HUES48 (cell line): ENCODE measurements around the gene PPIC.
"Not testable (repeated sequence)": the region's sequence is repeated elsewhere in the genome, so short reads cannot be mapped to it uniquely, and the experiment has no call there.

ENCODE experiments used
- H3K27ac ChIP-seq: one replicate; pipeline ENCODE4 v1.7.0; 2013; ENCODE audit warnings: low read depth, low read length, inconsistent platforms
- H3K27me3 ChIP-seq: 2 replicates; pipeline ENCODE4 v1.6.1; 2013; ENCODE audit warnings: mild to moderate bottlenecking, low read length; ENCODE audit not compliant: control insufficient read depth, insufficient read depth
- H3K36me3 ChIP-seq: 2 replicates; pipeline ENCODE4 v1.6.1; 2013; ENCODE audit warnings: low read length; ENCODE audit not compliant: control insufficient read depth, insufficient read depth
- H3K4me1 ChIP-seq: 2 replicates; pipeline ENCODE4 v1.6.1; 2013; ENCODE audit warnings: mild to moderate bottlenecking, low read length; ENCODE audit not compliant: control insufficient read depth, insufficient read depth
- H3K4me3 ChIP-seq: 2 replicates; pipeline ENCODE4 v1.5.1; 2013; ENCODE audit warnings: mild to moderate bottlenecking, low read depth, low read length
- H3K9ac ChIP-seq: 2 replicates; pipeline ENCODE4 v1.6.1; 2013; ENCODE audit warnings: mild to moderate bottlenecking, low read depth, low read length, moderate library complexity
- H3K9me3 ChIP-seq: 2 replicates; pipeline ENCODE4 v1.6.1; 2013; ENCODE audit warnings: low read length; ENCODE audit not compliant: control insufficient read depth, insufficient read depth

Gene PPIC

DNA sequence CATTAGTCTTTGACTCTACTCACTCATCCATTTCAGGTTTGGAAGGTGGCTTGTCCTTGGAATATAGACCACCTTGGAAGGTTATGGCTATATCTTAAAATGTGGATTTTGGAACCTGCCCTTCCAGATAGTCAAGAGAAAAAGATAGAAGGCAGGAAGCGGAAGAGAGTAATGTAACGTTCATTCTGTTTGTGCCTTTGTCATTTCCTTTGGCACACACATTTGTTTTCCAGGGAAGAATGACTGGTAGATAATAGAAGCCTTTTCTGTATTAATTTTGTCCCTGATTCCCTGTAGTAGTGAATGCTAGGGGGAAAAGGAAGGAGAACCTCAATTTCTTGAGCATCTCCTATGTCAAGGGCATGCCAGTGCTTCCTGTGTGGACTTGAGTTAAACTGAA is 54.7 kb downstream of the PPIC start:
- Histone ChIP-seq H3K4me1 (no peaks in the 10 kb centered on the region), H3K9ac (no peak overlapping the region), H3K4me3 (no peak overlapping the region; the same call in 1 of the 2 replicates), H3K36me3 (no peaks in the 10 kb centered on the region), H3K27me3 (no peaks in the 10 kb centered on the region), H3K27ac (no peak overlapping the region), H3K9me3 (no peaks in the 10 kb centered on the region)

DNA sequence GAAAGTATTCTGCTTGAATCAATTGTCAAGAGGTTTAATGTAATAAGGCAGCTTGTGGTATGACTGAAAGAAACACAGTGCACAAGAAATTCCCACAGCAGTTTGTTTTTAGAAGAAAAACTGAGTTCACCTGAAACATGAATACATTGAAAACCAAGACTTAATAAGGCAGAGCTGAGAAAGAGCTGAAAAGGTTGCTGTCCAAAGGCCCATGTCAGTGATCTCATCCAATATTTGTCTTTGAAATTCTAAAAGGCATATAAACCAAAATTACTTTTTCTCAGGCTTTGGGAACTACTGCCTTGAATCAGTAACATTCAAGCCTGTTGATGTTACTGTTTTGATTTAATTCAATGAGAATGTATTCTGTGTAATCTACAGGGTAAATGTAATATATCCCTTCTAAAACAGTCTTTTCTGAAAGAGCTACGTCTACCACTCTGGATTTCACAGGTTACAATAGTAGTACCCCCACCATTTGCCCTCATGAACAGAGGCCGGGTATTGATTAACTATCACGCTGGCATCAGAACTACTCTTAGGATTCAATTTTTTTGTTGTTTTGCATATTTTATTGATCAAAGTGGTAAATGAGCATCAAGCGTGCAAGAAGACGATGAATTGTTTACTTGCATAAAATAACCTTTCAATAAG is 57.8 kb downstream of the PPIC start:
- Histone ChIP-seq H3K9me3 (no peaks in the 10 kb centered on the region), H3K4me1 (no peaks in the 10 kb centered on the region), H3K27ac (no peak overlapping the region), H3K4me3 (no peak overlapping the region), H3K36me3 (no peaks in the 10 kb centered on the region), H3K27me3 (no peaks in the 10 kb centered on the region), H3K9ac (no peak overlapping the region)

DNA sequence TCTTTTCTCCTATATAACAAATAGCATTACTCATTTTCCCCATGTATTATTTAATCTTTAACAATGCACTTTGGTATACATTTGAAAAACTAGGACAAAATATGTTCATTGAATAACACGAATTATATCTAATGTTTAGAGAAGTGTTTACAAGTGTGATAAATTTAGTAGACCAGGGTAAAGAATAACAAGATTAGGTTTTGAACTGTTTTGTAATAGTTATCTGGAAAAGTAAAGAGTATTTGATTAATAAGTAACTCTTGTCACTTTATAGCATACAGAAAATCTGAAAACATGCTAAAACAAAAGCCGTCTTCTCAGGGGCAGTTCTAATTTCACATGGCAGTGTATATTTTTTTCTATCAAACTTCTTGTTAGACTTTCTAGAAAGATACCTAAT is 58.5 kb downstream of the PPIC start:
- H3K4me1 ChIP-seq: no peaks in the 10 kb centered on the region
- no peaks in the 10 kb centered on the region for H3K36me3 ChIP-seq
- H3K9ac ChIP-seq: no peak overlapping the region
- H3K27me3 ChIP-seq: no peaks in the 10 kb centered on the region
- no peak overlapping the region for H3K4me3 ChIP-seq
- no peak overlapping the region for H3K27ac ChIP-seq
- no peaks in the 10 kb centered on the region for H3K9me3 ChIP-seq

DNA sequence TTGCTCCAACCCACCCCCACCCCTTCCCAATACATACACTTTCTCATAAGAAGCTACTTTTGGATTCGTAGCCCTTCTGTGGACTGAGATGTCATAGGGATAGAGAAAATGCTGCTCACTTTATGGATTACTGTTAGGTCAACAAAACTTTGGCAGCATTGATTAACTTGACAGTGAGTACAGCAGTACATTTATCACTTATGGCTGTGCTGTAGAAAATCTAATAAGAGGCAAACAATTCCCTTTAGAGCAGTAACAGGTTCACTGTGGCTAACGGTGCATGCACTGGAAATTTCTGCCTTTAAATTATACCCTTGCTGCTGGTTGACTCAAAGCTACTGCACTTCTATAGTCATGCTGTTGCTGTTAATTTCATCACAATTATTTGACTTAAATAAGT is 59.2 kb downstream of the PPIC start:
- H3K27ac ChIP-seq: no peak overlapping the region
- H3K36me3 ChIP-seq: no peaks in the 10 kb centered on the region
- no peaks in the 10 kb centered on the region for H3K27me3 ChIP-seq
- no peaks in the 10 kb centered on the region for H3K9me3 ChIP-seq
- H3K4me3 ChIP-seq: no peak overlapping the region
- H3K9ac ChIP-seq: no peak overlapping the region
- H3K4me1 ChIP-seq: no peaks in the 10 kb centered on the region

DNA sequence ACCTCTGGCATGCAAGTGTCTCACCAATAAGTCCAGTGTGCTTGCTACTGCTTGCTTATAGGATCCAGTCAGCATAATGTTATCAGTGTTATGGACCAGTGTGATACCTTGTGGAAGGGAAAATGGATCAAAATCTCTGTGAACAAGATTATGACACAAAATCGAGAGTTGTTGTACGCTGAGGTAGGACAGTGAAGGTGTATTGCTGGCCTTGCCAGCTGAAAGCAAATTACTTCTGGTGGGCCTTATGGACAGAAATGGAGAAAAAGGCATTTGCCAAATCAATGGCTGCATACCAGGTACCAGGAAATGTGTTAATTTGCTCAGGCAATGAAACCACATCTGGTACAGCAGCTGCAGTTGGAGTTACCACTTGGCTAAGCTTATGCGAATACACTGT is 62.3 kb downstream of the PPIC start:
- H3K9me3 ChIP-seq, H3K27me3 ChIP-seq, H3K36me3 ChIP-seq, H3K4me3 ChIP-seq, H3K4me1 ChIP-seq, H3K27ac ChIP-seq, H3K9ac ChIP-seq: not testable (repeated sequence)

DNA sequence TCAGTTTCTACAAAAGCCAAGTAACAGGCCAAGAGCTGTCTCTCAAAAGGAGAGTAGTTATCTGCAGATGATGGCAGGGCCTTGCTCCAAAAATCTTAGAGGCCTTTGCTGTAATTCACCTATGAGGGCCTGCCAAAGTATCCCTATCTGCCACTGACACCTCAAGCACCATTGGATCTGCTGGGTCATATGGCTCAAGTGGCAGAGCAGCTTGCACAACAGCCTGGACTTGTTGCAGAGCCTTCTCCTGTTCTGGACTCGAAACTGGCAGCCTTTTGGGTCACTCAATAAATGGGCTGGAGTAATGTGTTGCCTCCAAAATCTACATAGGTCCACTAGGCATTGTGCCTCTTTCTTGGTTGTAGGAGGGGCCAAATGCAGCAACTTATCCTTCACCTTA is 62.8 kb downstream of the PPIC start:
- H3K9ac ChIP-seq, H3K4me3 ChIP-seq, H3K4me1 ChIP-seq, H3K27me3 ChIP-seq, H3K36me3 ChIP-seq, H3K9me3 ChIP-seq, H3K27ac ChIP-seq: not testable (repeated sequence)
